ENCODE measurements around the gene RPS6KB1. TPM values are rescaled to one million over a fixed set of nuclear protein-coding genes. Genes with fewer than 3 reads are reported as not detected.

Gene RPS6KB1
- total RNA-seq, 1 donor from 2014 or later = 20.3 TPM

DNA sequence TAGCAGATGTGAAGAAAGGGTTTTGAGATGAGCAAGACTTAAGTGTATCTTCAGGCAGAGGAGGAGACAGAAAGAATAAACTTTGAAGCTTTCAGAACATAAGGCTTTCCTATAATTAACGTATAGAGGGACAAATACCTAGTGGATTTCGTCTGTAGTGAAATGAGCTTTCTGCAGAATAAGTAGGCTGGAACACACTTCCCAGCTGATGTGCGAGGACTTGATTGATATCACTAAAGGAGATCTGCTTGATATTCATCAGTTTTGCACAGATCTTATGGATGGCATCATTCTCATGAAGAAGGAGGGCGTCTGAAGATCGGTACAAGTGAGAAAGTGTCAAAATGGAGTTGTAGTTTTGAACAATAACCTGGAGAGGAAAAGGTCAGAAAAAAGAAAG, 15.0 kb upstream of the RPS6KB1 start:
- H3K4me3 ChIP-seq = no peak overlapping the region
- peaks cover 86% of the 10 kb centered on the region for H3K36me3 ChIP-seq
- no peak for DNase-seq
- H3K4me1 ChIP-seq = no peaks in the 10 kb centered on the region
- TF ChIP-seq, protein P1, sequence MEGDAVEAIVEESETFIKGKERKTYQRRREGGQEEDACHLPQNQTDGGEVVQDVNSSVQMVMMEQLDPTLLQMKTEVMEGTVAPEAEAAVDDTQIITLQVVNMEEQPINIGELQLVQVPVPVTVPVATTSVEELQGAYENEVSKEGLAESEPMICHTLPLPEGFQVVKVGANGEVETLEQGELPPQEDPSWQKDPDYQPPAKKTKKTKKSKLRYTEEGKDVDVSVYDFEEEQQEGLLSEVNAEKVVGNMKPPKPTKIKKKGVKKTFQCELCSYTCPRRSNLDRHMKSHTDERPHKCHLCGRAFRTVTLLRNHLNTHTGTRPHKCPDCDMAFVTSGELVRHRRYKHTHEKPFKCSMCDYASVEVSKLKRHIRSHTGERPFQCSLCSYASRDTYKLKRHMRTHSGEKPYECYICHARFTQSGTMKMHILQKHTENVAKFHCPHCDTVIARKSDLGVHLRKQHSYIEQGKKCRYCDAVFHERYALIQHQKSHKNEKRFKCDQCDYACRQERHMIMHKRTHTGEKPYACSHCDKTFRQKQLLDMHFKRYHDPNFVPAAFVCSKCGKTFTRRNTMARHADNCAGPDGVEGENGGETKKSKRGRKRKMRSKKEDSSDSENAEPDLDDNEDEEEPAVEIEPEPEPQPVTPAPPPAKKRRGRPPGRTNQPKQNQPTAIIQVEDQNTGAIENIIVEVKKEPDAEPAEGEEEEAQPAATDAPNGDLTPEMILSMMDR (IDR thresholded peaks at IDR 0.05; ENCODE audit: borderline replicate concordance) = no peak
- no peak overlapping the region for H3K27ac ChIP-seq (replicated peaks)
- intact Hi-C loops (cut with micrococcal nuclease) = no loop called here
- H3K9me3 ChIP-seq (replicated peaks) = no peaks in the 10 kb centered on the region
- no peaks in the 10 kb centered on the region for H3K27me3 ChIP-seq (ENCODE audit: low read depth)

DNA sequence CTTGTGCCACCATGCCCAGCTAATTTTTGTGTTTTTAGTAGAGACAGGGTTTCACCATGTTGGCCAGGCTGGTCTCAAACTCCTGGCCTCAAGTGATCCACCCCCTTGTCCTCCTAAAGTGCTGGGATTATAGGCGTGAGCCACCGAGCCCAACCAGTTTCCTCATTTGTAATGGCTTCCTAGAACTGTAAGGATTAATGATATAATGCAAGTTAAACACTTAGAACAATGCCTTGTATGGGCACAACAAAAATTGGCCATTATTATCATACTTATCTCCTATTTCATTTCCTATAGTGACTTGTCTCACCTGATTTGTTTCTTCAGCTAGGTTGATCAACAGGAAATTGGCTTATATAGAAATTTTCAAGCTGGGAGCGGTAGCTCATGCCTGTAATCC, 14.3 kb upstream of the RPS6KB1 start:
- peaks cover 90% of the 10 kb centered on the region for H3K36me3 ChIP-seq
- TF ChIP-seq, protein P1 (IDR thresholded peaks at IDR 0.05; ENCODE audit: borderline replicate concordance) = no peak
- no peak overlapping the region for H3K27ac ChIP-seq (replicated peaks)
- no peaks in the 10 kb centered on the region for H3K9me3 ChIP-seq (replicated peaks)
- DNase-seq = no peak
- no peaks in the 10 kb centered on the region for H3K27me3 ChIP-seq (ENCODE audit: low read depth)
- H3K4me3 ChIP-seq = no peak overlapping the region
- intact Hi-C loops (cut with micrococcal nuclease) = no loop called here
- H3K4me1 ChIP-seq = no peaks in the 10 kb centered on the region

DNA sequence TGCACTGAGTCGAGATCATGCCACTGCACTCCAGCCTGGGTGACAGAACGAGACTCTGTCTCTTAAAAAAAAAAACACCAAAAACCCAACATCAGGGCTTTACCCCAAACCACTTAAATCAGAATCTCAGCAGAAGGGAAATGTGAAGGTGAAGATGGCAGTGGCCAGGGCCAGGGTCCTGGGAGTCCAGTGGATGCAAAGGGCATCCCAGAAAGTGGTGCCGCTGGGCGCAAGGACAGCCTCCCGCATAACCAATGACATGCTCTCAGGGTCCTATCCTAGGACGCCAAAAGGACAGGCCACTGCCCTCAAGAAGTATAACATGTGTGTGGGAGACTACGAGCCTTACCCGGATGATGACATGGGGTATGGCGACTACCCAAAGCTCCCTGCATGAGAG, 8.1 kb upstream of the RPS6KB1 start:
- H3K9me3 ChIP-seq (replicated peaks) = no peaks in the 10 kb centered on the region
- no peaks in the 10 kb centered on the region for H3K4me1 ChIP-seq
- H3K27ac ChIP-seq (replicated peaks) = no peak overlapping the region
- no peaks in the 10 kb centered on the region for H3K27me3 ChIP-seq (ENCODE audit: low read depth)
- peaks cover 71% of the 10 kb centered on the region for H3K36me3 ChIP-seq
- intact Hi-C loops (cut with micrococcal nuclease) = no loop called here
- no peak for DNase-seq
- TF ChIP-seq, protein P1 (IDR thresholded peaks at IDR 0.05; ENCODE audit: borderline replicate concordance) = no peak
- no peak overlapping the region for H3K4me3 ChIP-seq

DNA sequence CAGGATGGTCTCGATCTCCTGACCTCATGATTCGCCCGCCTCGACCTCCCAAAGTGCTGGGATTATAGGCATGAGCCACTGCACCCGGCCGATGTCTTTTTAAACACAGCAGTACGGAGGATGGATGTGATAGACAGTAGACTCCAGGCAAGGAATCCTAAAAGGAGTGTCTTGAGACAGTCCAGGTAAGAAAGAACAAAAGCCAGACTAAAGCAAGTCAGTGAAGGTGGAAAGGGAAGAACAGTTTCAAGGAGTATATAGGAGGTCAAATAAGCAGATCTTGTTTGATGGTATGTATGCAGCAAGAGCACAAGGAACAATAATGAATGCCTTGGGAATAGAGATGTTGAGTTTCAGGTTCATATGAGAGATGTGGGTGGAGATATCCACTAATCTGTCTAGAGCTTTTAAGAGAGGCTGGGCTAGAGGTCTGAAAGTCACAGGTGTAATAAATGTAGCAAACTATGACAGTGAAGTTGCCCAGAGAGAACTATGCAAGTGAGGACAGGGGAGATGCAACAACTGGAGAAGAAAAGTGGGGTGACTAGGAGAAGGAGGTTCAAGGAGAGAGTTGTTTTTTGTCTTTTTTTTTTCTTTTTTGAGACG, 4.7 kb upstream of the RPS6KB1 start:
- intact Hi-C loops (cut with micrococcal nuclease) = no loop called here
- no peak for DNase-seq
- H3K4me3 ChIP-seq = no peak overlapping the region
- H3K4me1 ChIP-seq = peaks cover 23% of the 10 kb centered on the region
- H3K27ac ChIP-seq (replicated peaks) = no peak overlapping the region
- H3K27me3 ChIP-seq (ENCODE audit: low read depth) = no peaks in the 10 kb centered on the region
- H3K36me3 ChIP-seq = peaks cover 45% of the 10 kb centered on the region
- TF ChIP-seq, protein P1 (IDR thresholded peaks at IDR 0.05; ENCODE audit: borderline replicate concordance) = no peak
- H3K9me3 ChIP-seq (replicated peaks) = no peaks in the 10 kb centered on the region

DNA sequence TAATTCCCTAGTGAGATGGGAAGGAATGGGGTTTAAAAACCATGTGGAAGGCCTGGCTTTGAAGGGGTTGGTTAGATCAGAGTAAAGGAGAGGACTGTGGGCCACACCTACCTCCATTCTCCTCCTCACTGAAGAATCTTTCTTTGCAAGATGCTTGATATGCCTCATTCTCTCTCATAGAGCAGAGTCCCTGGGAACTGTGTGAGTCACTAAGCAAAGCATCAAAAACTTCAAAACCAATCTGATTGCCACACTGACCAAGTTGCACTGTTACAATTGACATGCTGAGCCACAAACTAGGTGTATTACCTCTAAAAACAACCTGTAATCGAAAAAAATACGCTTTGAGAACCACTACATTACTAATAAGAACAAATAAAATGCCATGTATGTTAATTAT, 2.2 kb upstream of the RPS6KB1 start:
- H3K9me3 ChIP-seq (replicated peaks) = no peaks in the 10 kb centered on the region
- H3K27me3 ChIP-seq (ENCODE audit: low read depth) = no peaks in the 10 kb centered on the region
- DNase-seq = no peak
- no peak overlapping the region for H3K4me3 ChIP-seq
- peaks cover 21% of the 10 kb centered on the region for H3K36me3 ChIP-seq
- H3K27ac ChIP-seq (replicated peaks) = no peak overlapping the region
- TF ChIP-seq, protein P1 (IDR thresholded peaks at IDR 0.05; ENCODE audit: borderline replicate concordance) = no peak
- H3K4me1 ChIP-seq = peaks cover 42% of the 10 kb centered on the region
- intact Hi-C loops (cut with micrococcal nuclease) = no loop called here
